Measurements from ENCODE around the gene R3HDML. TPM values are rescaled to one million over a fixed set of nuclear protein-coding genes. Genes with fewer than 3 reads are reported as not detected.

R3HDML gene
- polyA plus RNA-seq, 1 donor from 2014 or later, result not detected

- Mint-ChIP-seq H3K9me3 (no peaks in the 10 kb centered on the region), H3K27me3 (peaks cover 16% of the 10 kb centered on the region), H3K27ac (no peak overlapping the region)
These were observed 58.9 kb downstream of the R3HDML start for GRCh38 chr20:44395461-44396340.

GRCh38 chr20:44396369-44397130, 59.7 kb downstream of the R3HDML start:
- no peaks in the 10 kb centered on the region for H3K4me1 Mint-ChIP-seq
- no peaks in the 10 kb centered on the region for H3K36me3 Mint-ChIP-seq
- peaks cover 18% of the 10 kb centered on the region for H3K27me3 Mint-ChIP-seq
- no peak overlapping the region for H3K27ac Mint-ChIP-seq
- H3K4me3 Mint-ChIP-seq, result no peak overlapping the region
- H3K9me3 Mint-ChIP-seq, result no peaks in the 10 kb centered on the region

More at GRCh38 chr20:44395461-44396340, 58.9 kb downstream of the R3HDML start:
- peaks cover 2% of the 10 kb centered on the region for H3K36me3 Mint-ChIP-seq
- no peak overlapping the region for H3K4me3 Mint-ChIP-seq
- H3K4me1 Mint-ChIP-seq, result no peaks in the 10 kb centered on the region

- Mint-ChIP-seq H3K9me3 (no peaks in the 10 kb centered on the region), H3K4me3 (no peak overlapping the region), H3K4me1 (no peaks in the 10 kb centered on the region), H3K27ac (no peak overlapping the region), H3K27me3 (peaks cover 15% of the 10 kb centered on the region), H3K36me3 (no peaks in the 10 kb centered on the region)
These were observed 61.5 kb downstream of the R3HDML start for GRCh38 chr20:44398335-44398734.

GRCh38 chr20:44399446-44399845, 62.6 kb downstream of the R3HDML start:
- Mint-ChIP-seq H3K36me3 (no peaks in the 10 kb centered on the region), H3K27me3 (peaks cover 14% of the 10 kb centered on the region), H3K4me3 (no peak overlapping the region)

GRCh38 chr20:44400671-44400969, 63.8 kb downstream of the R3HDML start:
- H3K4me3 Mint-ChIP-seq, result no peak overlapping the region

More at GRCh38 chr20:44399446-44399845, 62.6 kb downstream of the R3HDML start:
- Mint-ChIP-seq H3K9me3 (no peaks in the 10 kb centered on the region), H3K27ac (no peak overlapping the region), H3K4me1 (no peaks in the 10 kb centered on the region)

More at GRCh38 chr20:44400671-44400969, 63.8 kb downstream of the R3HDML start:
- Mint-ChIP-seq H3K27me3 (peaks cover 12% of the 10 kb centered on the region), H3K27ac (no peak overlapping the region), H3K36me3 (no peaks in the 10 kb centered on the region), H3K4me1 (no peaks in the 10 kb centered on the region), H3K9me3 (no peaks in the 10 kb centered on the region)

Other genes starting within 250 kb of the R3HDML start
- not detected for gene JPH2, start 149.9 kb upstream of the R3HDML start, polyA plus RNA-seq
- gene OSER1, start 126.3 kb upstream of the R3HDML start, polyA plus RNA-seq, result 82.1 TPM
- not detected for gene GDAP1L1, start 89.7 kb upstream of the R3HDML start, polyA plus RNA-seq
- gene FITM2, start 25.8 kb upstream of the R3HDML start, polyA plus RNA-seq, result 0.76 TPM
- not detected for gene HNF4A, start 18.7 kb downstream of the R3HDML start, polyA plus RNA-seq
- 11.3 TPM for gene TTPAL, start 138.8 kb downstream of the R3HDML start, polyA plus RNA-seq
- gene SERINC3, start 185.0 kb downstream of the R3HDML start, polyA plus RNA-seq, result 91.5 TPM
- 63.3 TPM for gene PKIG, start 245.5 kb downstream of the R3HDML start, polyA plus RNA-seq